NCI-H2107 (cell line): Measurements from ENCODE around the gene FCRL2.
"Not testable (repeated sequence)": the region's sequence is repeated elsewhere in the genome, so short reads cannot be mapped to it uniquely, and the experiment has no call there.

Experiments
- DNase-seq: peaks from one replicate; lab custom pipeline; 2025; lab: John Stamatoyannopoulos, UW

FCRL2 gene

GRCh38 chr1:157751283-157751682 lies 25.6 kb downstream of the FCRL2 start:
- DNase-seq, result no peak

GRCh38 chr1:157748262-157748817 lies 28.6 kb downstream of the FCRL2 start:
- DNase-seq, result no peak

- no peak for DNase-seq
Observed at GRCh38 chr1:157739229-157739901, 37.6 kb downstream of the FCRL2 start.

GRCh38 chr1:157735991-157736390 lies 40.9 kb downstream of the FCRL2 start:
- DNase-seq, result not testable (repeated sequence)

- no peak for DNase-seq
Observed at GRCh38 chr1:157734321-157734720, 42.6 kb downstream of the FCRL2 start.

GRCh38 chr1:157732755-157733154 lies 44.2 kb downstream of the FCRL2 start:
- DNase-seq, result no peak

GRCh38 chr1:157725221-157725577 lies 51.7 kb downstream of the FCRL2 start:
- no peak for DNase-seq

GRCh38 chr1:157724537-157725220 lies 52.3 kb downstream of the FCRL2 start:
- no peak for DNase-seq

- DNase-seq, result no peak
Observed at GRCh38 chr1:157723157-157723556, 53.8 kb downstream of the FCRL2 start.

- DNase-seq, result no peak
Observed at GRCh38 chr1:157721985-157722384, 54.9 kb downstream of the FCRL2 start.

GRCh38 chr1:157715736-157716135 lies 61.2 kb downstream of the FCRL2 start:
- DNase-seq, result no peak

GRCh38 chr1:157711802-157712201 lies 65.1 kb downstream of the FCRL2 start:
- no peak for DNase-seq

- DNase-seq, result no peak
Observed at GRCh38 chr1:157704878-157705277, 72.1 kb downstream of the FCRL2 start.

- DNase-seq, result no peak
Observed at GRCh38 chr1:157703981-157704380, 73.0 kb downstream of the FCRL2 start.

- DNase-seq, result no peak
Observed at GRCh38 chr1:157702308-157702825, 74.6 kb downstream of the FCRL2 start.

- no peak for DNase-seq
Observed at GRCh38 chr1:157700732-157701131, 76.2 kb downstream of the FCRL2 start, which contains the start of gene FCRL3. TSS of gene FCRL3 (minus strand) at chr1:157700769. CDS start at chr1:157700489, 280 bp downstream.

- no peak for DNase-seq
Observed at GRCh38 chr1:157700305-157700704, 76.6 kb downstream of the FCRL2 start.

- no peak for DNase-seq
Observed at GRCh38 chr1:157697781-157698569, 79.0 kb downstream of the FCRL2 start.

GRCh38 chr1:157696966-157697628 lies 79.8 kb downstream of the FCRL2 start:
- DNase-seq, result no peak
